Parathyroid adenoma (tissue), 2 donors: ENCODE data around the gene AIFM2.

Experiments used
- H2AFZ ChIP-seq: fragments of 300-600 bp; sonication (generic); one replicate; pipeline ENCODE4 v1.7.0; 2017; ENCODE audit warnings: antibody characterized with exemption, mild to moderate bottlenecking
- H3K27ac ChIP-seq: fragments of 300-600 bp; sonication (generic); one replicate; pipeline ENCODE4 v1.7.0; 2017
- H3K27me3 ChIP-seq: fragments of 300-600 bp; sonication (generic); one replicate; pipeline ENCODE4 v1.7.0; 2017; ENCODE audit warnings: low read length; ENCODE audit not compliant: control insufficient read depth, insufficient read depth
- H3K36me3 ChIP-seq: fragments of 300-600 bp; sonication (generic); one replicate; pipeline ENCODE4 v1.7.0; 2017; ENCODE audit warnings: low read length; ENCODE audit not compliant: control insufficient read depth, insufficient read depth
- H3K4me1 ChIP-seq: fragments of 300-600 bp; sonication (generic); one replicate; pipeline ENCODE4 v1.7.0; 2017; ENCODE audit warnings: control low read depth
- H3K4me2 ChIP-seq: fragments of 300-600 bp; sonication (generic); one replicate; pipeline ENCODE4 v1.7.0; 2017; ENCODE audit warnings: low read length
- H3K4me3 ChIP-seq: fragments of 300-600 bp; sonication (generic); one replicate; pipeline ENCODE4 v1.7.0; 2017; ENCODE audit warnings: low read depth, low read length
- H3K79me2 ChIP-seq: fragments of 300-600 bp; sonication (generic); one replicate; pipeline ENCODE4 v1.7.0; 2017; ENCODE audit warnings: control low read depth
- H3K9ac ChIP-seq: fragments of 300-600 bp; sonication (generic); one replicate; pipeline ENCODE4 v1.7.0; 2017; ENCODE audit warnings: mild to moderate bottlenecking
- H3K9me3 ChIP-seq: fragments of 300-600 bp; sonication (generic); one replicate; pipeline ENCODE4 v1.7.0; 2017; ENCODE audit warnings: low read length; ENCODE audit not compliant: control insufficient read depth
- CTCF ChIP-seq: fragments of 300-600 bp; sonication (generic); IDR thresholded peaks from one replicate; pipeline ENCODE4 v1.7.0; 2017; ENCODE audit warnings: antibody characterized with exemption, mild to moderate bottlenecking
- donor health status: primary hyperparathyroidism.

Gene AIFM2

GRCh38 chr10:70063418-70064098 lies 69.1 kb downstream of the AIFM2 start:
- Histone ChIP-seq H3K9me3 (no peaks in the 10 kb centered on the region), H2AFZ (no peak overlapping the region)
- TF ChIP-seq CTCF = no peak

More at GRCh38 chr10:70063418-70064098, 69.1 kb downstream of the AIFM2 start:
- no peaks in the 10 kb centered on the region for H3K27me3 ChIP-seq
- no peak overlapping the region for H3K4me2 ChIP-seq
- no peak overlapping the region for H3K27ac ChIP-seq
- H3K4me3 ChIP-seq = no peak overlapping the region
- no peaks in the 10 kb centered on the region for H3K4me1 ChIP-seq
- H3K36me3 ChIP-seq = no peaks in the 10 kb centered on the region
- H3K9ac ChIP-seq = no peak overlapping the region
- peaks cover 4% of the 10 kb centered on the region for H3K79me2 ChIP-seq
